NCI-H146 treated with DMSO at 0.1 percent for 48 hours (cell line): Measurements from ENCODE around the gene POLR3B.
A peak's percentile ranks its signal among the peaks of the same experiment; 100 is the strongest.
"Not testable (repeated sequence)": the region's sequence is repeated elsewhere in the genome, so short reads cannot be mapped to it uniquely, and the experiment has no call there.

ENCODE experiments used
- DNase-seq: peaks from one replicate; lab custom pipeline; 2025; ENCODE audit not compliant: unreplicated experiment; lab: John Stamatoyannopoulos, UW

POLR3B gene

GRCh38 chr12:106342397-106343213, 14.9 kb upstream of the POLR3B start:
- DNase-seq, result no peak

- no peak for DNase-seq
Measured at GRCh38 chr12:106343214-106343528, 14.4 kb upstream of the POLR3B start.

GRCh38 chr12:106344131-106344530, 13.4 kb upstream of the POLR3B start:
- no peak for DNase-seq

DNA sequence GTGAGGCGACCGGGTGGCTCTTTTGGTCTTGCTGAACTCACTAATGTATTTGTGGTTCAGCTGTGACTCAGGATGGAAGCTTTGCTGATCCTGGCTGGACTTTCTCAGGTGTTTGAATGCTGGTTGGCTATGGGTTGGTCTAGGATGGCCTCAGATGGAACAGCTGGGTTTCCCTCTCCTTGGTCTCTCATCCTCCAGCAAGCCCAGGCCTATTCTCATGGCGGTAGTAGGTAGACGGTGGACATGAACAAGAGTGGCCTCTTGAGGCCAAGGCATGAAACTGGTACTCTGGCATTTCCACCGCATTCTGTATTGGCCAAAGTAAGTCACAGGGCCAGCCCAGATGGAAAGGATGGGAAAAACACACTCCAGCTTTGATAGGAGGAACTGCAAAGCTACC, 11.8 kb upstream of the POLR3B start:
- DNase-seq, result peak; percentile 22

GRCh38 chr12:106348411-106348810, 9.1 kb upstream of the POLR3B start:
- no peak for DNase-seq

- no peak for DNase-seq
Measured at GRCh38 chr12:106353175-106353574, 4.4 kb upstream of the POLR3B start.

- no peak for DNase-seq
Measured at GRCh38 chr12:106358396-106359241, 1.1 kb downstream of the POLR3B start.

- no peak for DNase-seq
Measured at GRCh38 chr12:106359646-106360399, 2.3 kb downstream of the POLR3B start.

GRCh38 chr12:106360400-106360994, 2.9 kb downstream of the POLR3B start:
- DNase-seq, result no peak

GRCh38 chr12:106362971-106363370, 5.4 kb downstream of the POLR3B start:
- DNase-seq, result no peak

- no peak for DNase-seq
Measured at GRCh38 chr12:106364261-106364660, 6.7 kb downstream of the POLR3B start.

- no peak for DNase-seq
Measured at GRCh38 chr12:106369624-106370346, 12.2 kb downstream of the POLR3B start.

- DNase-seq, result no peak
Measured at GRCh38 chr12:106378788-106379187, 21.2 kb downstream of the POLR3B start.

GRCh38 chr12:106380954-106381353, 23.4 kb downstream of the POLR3B start:
- DNase-seq, result no peak

- not testable (repeated sequence) for DNase-seq
Measured at GRCh38 chr12:106381866-106382265, 24.3 kb downstream of the POLR3B start.

DNA sequence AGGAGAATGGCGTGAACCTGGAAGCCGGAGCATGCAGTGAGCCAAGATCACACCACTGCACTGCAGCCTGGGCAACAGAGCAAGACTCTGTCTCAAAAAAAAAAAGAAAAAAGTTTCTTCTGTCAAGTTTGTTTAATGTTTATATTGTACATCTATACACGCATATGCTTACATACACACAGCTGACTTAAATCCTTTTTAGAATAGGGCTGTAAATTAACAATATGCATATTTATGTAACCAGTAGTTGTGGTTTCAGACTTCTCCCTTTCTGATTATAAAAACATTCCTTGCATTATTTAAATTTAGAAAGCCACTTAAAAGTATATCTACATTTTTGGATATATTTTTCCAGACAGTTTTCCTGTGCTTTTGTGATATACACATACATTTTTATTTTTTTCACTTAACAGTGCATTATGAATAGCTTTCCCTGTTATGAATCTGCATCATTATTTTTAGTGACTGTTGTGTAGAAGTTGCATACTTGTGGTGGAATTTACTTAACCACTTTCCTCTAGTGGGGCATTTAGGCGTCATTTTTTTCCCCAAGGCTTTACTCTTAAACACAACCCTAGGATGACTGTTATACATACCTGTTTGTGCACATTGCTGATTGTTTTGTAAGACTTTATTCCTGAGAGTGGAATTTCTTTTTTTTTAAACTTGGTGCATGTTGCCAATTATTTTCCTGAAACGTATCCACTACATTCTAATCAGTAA, 29.4 kb downstream of the POLR3B start:
- no peak for DNase-seq

GRCh38 chr12:106387848-106388377, 30.4 kb downstream of the POLR3B start:
- DNase-seq, result peak; percentile 11

- no peak for DNase-seq
Measured at GRCh38 chr12:106389151-106389550, 31.6 kb downstream of the POLR3B start.

DNA sequence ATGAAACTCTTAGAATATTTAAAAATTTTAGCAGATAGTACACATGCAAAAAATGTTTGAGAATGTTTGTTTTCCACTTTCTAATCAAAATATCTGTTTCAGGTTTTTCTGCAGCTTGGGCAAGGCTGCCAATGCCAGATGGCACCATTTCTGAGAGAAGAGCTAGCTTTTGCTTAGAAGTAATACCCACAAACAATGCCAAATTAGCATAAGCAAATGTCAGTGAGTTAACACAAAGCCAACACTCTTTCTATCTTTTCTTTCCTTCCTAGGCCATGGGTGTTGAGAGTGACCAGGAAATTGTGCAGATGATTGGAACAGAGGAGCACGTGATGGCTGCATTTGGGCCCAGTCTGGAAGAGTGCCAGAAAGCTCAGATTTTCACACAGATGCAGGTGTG, 35.2 kb downstream of the POLR3B start:
- no peak for DNase-seq

DNA sequence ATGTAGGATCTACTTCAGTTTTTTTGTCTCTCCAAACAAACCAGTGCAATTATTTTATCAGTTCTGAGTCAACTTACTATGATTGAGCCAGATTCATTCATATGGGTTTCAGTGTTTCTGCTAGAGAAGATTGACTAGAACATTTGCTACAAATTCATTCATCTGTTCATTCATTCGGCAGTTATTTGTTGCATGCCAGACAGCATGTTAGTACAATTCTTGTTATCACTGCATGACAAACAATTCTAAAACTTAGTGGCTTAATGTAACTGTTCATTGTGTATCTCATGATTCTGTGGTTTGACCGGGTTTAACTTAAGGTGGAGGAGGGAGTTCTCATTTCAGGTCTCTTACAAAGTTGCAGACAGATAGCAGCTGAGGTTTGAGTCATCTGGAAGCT, 52.3 kb downstream of the POLR3B start:
- no peak for DNase-seq
